Measurements from ENCODE around the gene NR4A3.
"Not testable (repeated sequence)": the region's sequence is repeated elsewhere in the genome, so short reads cannot be mapped to it uniquely, and the experiment has no call there.

Gene NR4A3

GRCh38 chr9:99821396-99822108 lies at the start of gene NR4A3:
NR4A3 (plus strand) TSS chr9:99821885; CDS start chr9:99828043, 6,158 bp downstream.
- DNase-seq, result peak; percentile 54 to 97 (median 92)

- DNase-seq, result no peak
These were observed 48.1 kb upstream of the NR4A3 start for GRCh38 chr9:99773468-99774138.

GRCh38 chr9:99778308-99778707 lies 43.4 kb upstream of the NR4A3 start:
- no peak for DNase-seq

- peak in 14 of 58 donors; percentile 0 to 35 (median 8) for DNase-seq
These were observed 42.8 kb upstream of the NR4A3 start for GRCh38 chr9:99778836-99779235.

GRCh38 chr9:99779277-99779676 lies 42.4 kb upstream of the NR4A3 start:
- no peak for DNase-seq

- DNase-seq, result not testable (repeated sequence)
These were observed 39.3 kb upstream of the NR4A3 start for GRCh38 chr9:99782349-99782748.

- no peak for DNase-seq
These were observed 38.5 kb upstream of the NR4A3 start for GRCh38 chr9:99782962-99783718.

- DNase-seq, result no peak
These were observed 37.9 kb upstream of the NR4A3 start for GRCh38 chr9:99783799-99784198.

- no peak for DNase-seq
These were observed 36.6 kb upstream of the NR4A3 start for GRCh38 chr9:99785010-99785590.

GRCh38 chr9:99787556-99787955 lies 34.1 kb upstream of the NR4A3 start:
- DNase-seq, result no peak

- no peak for DNase-seq
These were observed 28.2 kb upstream of the NR4A3 start for GRCh38 chr9:99793528-99793927.

- DNase-seq, result peak in 1 of 58 donors; percentile 9
These were observed 25.5 kb upstream of the NR4A3 start for GRCh38 chr9:99796231-99796630.

GRCh38 chr9:99801775-99802174 lies 19.9 kb upstream of the NR4A3 start:
- DNase-seq, result no peak

- no peak for DNase-seq
These were observed 18.0 kb upstream of the NR4A3 start for GRCh38 chr9:99803694-99804093.

- peak in 13 of 58 donors; percentile 12 to 60 (median 26) for DNase-seq
These were observed 14.3 kb upstream of the NR4A3 start for GRCh38 chr9:99807276-99807852.

GRCh38 chr9:99807956-99808355 lies 13.7 kb upstream of the NR4A3 start:
- DNase-seq, result no peak

GRCh38 chr9:99808454-99808853 lies 13.2 kb upstream of the NR4A3 start:
- DNase-seq, result no peak

- no peak for DNase-seq
These were observed 11.9 kb upstream of the NR4A3 start for GRCh38 chr9:99809586-99810319.

GRCh38 chr9:99811172-99811571 lies 10.5 kb upstream of the NR4A3 start:
- DNase-seq, result no peak

- no peak for DNase-seq
These were observed 9.9 kb upstream of the NR4A3 start for GRCh38 chr9:99811598-99812383.

All from anterior cingulate cortex (tissue), 58 donors.